ENCODE measurements around the gene PRB2. TPM values are rescaled to one million over a fixed set of nuclear protein-coding genes. Genes with fewer than 3 reads are reported as not detected.
A peak's percentile ranks its signal among the peaks of the same experiment; 100 is the strongest.
"Not testable (repeated sequence)": the region's sequence is repeated elsewhere in the genome, so short reads cannot be mapped to it uniquely, and the experiment has no call there.

PRB2 gene
- total RNA-seq (2014; rRNA removed; shearing (Covaris generic)) = not detected in 2 replicates

DNA sequence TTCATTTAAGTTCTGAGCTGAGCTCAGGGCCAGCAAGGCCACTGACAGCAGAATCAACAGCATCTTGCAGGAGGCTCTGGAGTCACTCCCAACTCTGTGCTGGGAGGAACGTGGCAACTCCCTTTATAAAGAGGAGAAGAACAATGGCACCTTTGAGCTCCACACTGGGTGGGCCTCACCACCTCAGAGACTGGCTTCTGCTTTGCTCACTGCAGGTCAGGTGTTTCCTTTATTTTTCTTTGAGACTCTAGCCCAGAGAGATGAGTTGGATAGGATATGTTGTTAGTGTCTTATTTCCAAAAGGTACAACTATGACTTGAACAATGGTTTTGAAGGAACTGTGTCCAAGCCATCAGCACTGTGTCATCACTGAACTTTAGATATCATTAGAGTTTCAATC is at the start of gene PRB2:
Gene PRB2, minus strand, starts transcription at position 101 of the 400 bp plus-strand sequence. Its CDS starts 38 bp downstream, at position 63.
- not testable (repeated sequence) for H3K4me3 ChIP-seq (ENCODE audit: insufficient read depth, low read depth, low read length)

DNA sequence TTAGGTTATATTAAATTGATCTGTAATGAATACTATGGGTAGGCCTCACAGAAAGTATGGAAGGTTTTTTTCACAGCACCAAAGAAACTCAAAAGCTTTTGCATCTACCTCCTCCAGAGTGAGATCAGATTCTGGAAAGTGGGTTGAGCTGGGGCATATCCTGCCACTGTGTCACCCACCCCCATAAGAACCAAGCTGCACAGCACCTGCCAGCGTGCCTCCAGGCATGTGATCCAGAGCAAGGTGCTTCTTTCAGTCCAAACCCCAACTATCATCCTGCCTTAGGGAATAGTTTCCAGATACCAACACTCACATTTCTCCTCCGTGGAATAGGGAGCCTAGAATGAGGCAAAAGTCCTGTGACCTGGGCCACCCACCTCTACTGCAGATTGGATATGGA is 42.6 kb upstream of the PRB2 start:
- Histone ChIP-seq H3K27me3 (ENCODE audit: control insufficient read depth, insufficient read depth, low read length) (no peaks in the 10 kb centered on the region), H3K36me3 (replicated peaks; ENCODE audit: control insufficient read depth, insufficient read depth, low read length) (no peaks in the 10 kb centered on the region), H3K4me3 (ENCODE audit: insufficient read depth, low read depth, low read length) (no peak overlapping the region)
- DNase-seq = no peak

More for the DNA sequence above, at the start of gene PRB2:
- H3K27me3 ChIP-seq (ENCODE audit: control insufficient read depth, insufficient read depth, low read length); DNase-seq; H3K36me3 ChIP-seq (replicated peaks; ENCODE audit: control insufficient read depth, insufficient read depth, low read length): not testable (repeated sequence)

DNA sequence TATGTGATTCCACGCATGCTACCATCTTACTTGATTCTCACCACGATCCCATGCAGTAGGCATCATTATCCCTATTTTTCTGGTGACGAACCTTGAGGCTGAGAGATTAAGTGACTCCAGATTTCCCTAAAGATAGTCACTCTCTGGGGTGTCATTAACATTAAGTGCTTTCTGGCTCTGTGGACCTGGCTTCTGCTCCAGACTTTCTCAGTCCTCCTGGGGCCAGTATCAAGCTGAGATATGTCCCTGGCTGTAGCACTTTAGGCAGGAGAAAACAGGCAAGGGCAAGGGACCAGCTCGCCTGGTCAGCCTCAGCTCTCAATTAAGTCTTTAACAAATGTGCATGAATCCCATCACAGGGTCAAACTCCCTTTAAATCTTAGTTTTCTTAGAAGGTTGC is 38.3 kb upstream of the PRB2 start:
- Histone ChIP-seq H3K4me3 (ENCODE audit: insufficient read depth, low read depth, low read length) (no peak overlapping the region), H3K36me3 (replicated peaks; ENCODE audit: control insufficient read depth, insufficient read depth, low read length) (no peaks in the 10 kb centered on the region)
- DNase-seq = no peak

DNA sequence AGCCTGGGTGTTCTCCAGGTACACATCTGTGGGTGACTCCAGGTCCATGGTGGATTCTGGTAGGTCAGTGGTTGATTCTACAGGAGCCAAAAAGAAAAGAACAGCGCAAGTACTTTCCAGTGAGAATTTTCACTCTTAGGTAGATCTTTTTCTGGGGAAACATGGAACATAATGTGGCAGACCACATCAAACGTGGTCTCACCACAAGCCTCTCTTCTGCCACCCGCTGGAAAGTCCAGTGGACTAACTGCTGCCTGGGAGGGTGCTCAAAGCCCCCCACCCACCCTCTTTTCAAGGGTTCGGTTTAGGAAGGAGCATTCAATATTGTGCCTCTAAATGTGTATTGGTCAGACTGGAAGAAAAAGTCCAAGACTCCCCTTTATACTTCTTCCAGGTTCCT is 36.1 kb upstream of the PRB2 start:
- no peaks in the 10 kb centered on the region for H3K27me3 ChIP-seq (ENCODE audit: control insufficient read depth, insufficient read depth, low read length)
- H3K36me3 ChIP-seq (replicated peaks; ENCODE audit: control insufficient read depth, insufficient read depth, low read length) = no peaks in the 10 kb centered on the region
- no peak for DNase-seq

More for the DNA sequence above, 38.3 kb upstream of the PRB2 start:
- H3K27me3 ChIP-seq (ENCODE audit: control insufficient read depth, insufficient read depth, low read length) = no peaks in the 10 kb centered on the region

DNA sequence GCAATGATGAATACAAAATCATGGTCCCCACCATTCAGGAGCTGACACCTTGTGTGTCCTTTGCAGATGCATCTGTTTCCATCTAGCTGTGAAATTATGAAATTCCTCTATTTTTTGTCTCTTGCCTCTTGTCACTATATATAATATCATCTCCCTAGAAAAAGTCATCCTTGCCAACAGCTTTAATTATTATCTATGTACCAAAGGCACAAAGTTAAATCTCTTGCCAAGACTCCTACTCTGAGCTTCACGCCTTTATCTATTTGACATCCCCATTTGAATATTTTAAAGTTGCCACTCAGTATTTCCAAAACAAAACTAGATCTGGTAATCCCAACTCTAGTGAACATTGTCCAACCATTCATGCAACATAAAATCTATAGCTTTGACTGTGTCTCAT is 32.0 kb upstream of the PRB2 start:
- H3K27me3 ChIP-seq (ENCODE audit: control insufficient read depth, insufficient read depth, low read length) = no peaks in the 10 kb centered on the region
- no peaks in the 10 kb centered on the region for H3K36me3 ChIP-seq (replicated peaks; ENCODE audit: control insufficient read depth, insufficient read depth, low read length)
- H3K4me3 ChIP-seq (ENCODE audit: insufficient read depth, low read depth, low read length) = no peak overlapping the region
- no peak for DNase-seq

More for the DNA sequence above, 36.1 kb upstream of the PRB2 start:
- no peak overlapping the region for H3K4me3 ChIP-seq (ENCODE audit: insufficient read depth, low read depth, low read length)

DNA sequence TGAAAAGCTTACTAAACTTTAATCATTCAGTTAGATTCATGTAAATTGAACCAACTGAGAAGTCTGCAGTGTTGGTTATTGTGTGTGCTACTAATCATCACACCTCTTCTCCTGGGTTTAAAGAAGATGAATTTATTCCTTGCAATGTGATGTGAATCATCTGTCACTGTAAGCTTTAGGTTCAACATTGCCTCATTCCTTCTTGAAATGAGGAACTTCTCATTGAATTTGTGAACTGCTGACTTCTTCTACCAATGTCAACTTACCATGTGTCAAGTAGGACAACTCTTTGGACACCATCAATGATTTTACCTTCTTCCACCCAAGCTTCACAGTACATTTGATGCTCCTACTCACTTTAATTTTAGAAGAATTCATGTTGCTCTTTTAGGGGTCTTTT is 17.4 kb upstream of the PRB2 start:
- H3K27me3 ChIP-seq (ENCODE audit: control insufficient read depth, insufficient read depth, low read length) = no peaks in the 10 kb centered on the region
- H3K4me3 ChIP-seq (ENCODE audit: insufficient read depth, low read depth, low read length) = no peak overlapping the region
- no peak for DNase-seq
- no peaks in the 10 kb centered on the region for H3K36me3 ChIP-seq (replicated peaks; ENCODE audit: control insufficient read depth, insufficient read depth, low read length)

DNA sequence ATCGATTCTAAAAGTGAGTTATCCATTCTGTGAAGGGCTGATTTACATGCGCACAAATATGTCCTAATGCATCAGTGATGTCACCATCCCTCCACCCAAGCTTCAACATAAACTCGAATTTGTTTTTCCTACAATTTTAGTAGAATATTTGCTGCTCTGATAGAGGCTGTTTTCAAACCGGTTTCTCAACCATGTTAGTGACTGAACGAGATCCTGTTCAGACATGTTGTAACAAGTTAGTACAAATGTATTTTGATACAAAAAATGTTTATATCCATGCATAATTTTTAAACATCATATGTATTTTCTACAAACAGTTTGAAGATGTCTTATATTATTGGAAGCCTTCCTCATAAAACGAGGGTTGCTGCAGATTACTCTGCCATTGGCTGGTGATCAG is 12.7 kb upstream of the PRB2 start:
- DNase-seq = no peak
- H3K4me3 ChIP-seq (ENCODE audit: insufficient read depth, low read depth, low read length) = no peak overlapping the region
- no peaks in the 10 kb centered on the region for H3K27me3 ChIP-seq (ENCODE audit: control insufficient read depth, insufficient read depth, low read length)
- H3K36me3 ChIP-seq (replicated peaks; ENCODE audit: control insufficient read depth, insufficient read depth, low read length) = no peaks in the 10 kb centered on the region

DNA sequence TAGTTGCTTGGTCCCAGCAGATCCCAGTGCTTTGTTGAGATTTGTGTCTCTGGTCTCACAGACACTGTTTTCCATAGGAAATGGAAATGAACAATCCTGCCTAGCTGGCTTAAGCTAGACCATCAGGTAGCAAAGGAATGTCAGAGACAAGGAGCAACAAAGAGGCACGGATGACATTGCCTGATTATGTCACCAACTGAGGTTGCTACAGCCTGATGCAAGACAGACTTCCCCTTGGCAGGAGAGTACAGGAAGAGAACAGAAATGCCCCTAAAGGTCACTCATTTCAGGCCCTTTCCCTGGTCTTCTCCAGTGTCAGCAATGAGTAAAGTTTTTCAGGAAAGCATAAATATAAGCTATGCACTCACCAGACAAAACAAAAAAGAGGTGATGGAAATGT is 2.0 kb upstream of the PRB2 start:
- no peak for DNase-seq
- H3K4me3 ChIP-seq (ENCODE audit: insufficient read depth, low read depth, low read length) = no peak overlapping the region
- H3K36me3 ChIP-seq (replicated peaks; ENCODE audit: control insufficient read depth, insufficient read depth, low read length) = no peaks in the 10 kb centered on the region
- no peaks in the 10 kb centered on the region for H3K27me3 ChIP-seq (ENCODE audit: control insufficient read depth, insufficient read depth, low read length)

DNA sequence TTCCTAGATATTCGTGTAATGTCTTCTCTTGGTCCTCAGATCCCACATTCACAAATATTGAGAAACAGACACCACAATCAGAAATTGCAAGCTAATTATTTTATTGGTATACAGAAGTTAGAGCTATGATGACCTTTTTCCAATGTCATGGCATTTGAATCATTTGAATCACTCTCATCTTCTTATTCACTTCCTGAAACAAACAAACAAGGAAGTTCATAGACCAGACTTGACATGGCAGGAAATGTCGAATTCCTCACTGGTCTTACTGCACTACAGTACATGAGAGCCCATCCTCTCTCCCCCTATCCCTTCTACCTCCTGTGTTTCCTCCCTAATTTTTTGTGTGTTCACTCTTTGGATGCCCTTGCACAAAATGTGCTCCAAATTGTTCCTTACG is 3.9 kb downstream of the PRB2 start:
- not testable (repeated sequence) for H3K36me3 ChIP-seq (replicated peaks; ENCODE audit: control insufficient read depth, insufficient read depth, low read length); H3K4me3 ChIP-seq (ENCODE audit: insufficient read depth, low read depth, low read length); DNase-seq

DNA sequence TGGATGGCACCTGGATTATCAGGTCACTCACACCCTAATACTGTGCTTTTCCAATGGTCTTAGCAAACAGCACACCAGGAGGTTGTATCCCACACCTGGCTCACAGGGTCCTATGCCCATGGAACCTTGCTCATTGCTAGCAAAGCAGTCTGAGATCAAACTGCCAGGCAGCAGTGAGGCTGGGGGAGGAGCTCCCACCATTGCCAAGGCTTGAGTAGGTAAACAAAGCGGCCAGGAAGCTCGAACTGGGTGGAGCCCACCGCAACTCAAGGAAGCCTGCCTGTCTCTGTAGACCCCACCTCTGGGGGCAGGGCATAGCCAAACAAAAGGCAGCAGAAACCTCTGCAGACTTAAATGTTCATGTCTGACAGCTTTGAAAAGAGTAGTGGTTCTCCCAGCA is 17.9 kb downstream of the PRB2 start:
- not testable (repeated sequence) for DNase-seq; H3K36me3 ChIP-seq (replicated peaks; ENCODE audit: control insufficient read depth, insufficient read depth, low read length); H3K27me3 ChIP-seq (ENCODE audit: control insufficient read depth, insufficient read depth, low read length); H3K4me3 ChIP-seq (ENCODE audit: insufficient read depth, low read depth, low read length)

More for the DNA sequence above, 3.9 kb downstream of the PRB2 start:
- not testable (repeated sequence) for H3K27me3 ChIP-seq (ENCODE audit: control insufficient read depth, insufficient read depth, low read length)

DNA sequence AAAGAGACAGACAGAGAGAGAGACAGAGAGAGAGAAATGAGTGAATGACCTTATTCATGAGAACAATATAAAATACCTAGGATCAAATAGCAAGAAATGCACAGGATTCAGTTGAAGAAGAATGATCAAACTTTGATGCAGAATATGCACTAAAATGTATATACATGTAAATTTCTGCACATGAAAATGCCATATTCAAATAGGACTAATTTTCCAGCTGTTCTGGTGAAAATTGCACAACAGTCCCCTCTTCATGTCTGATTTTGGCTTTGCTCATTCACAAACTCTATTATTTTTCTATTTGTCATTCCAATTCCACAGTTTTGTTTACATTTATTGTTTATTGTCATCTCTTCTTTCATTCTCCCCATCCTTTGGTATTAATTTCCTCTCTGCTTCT is 34.2 kb downstream of the PRB2 start:
- DNase-seq = no peak
- Histone ChIP-seq H3K36me3 (replicated peaks; ENCODE audit: control insufficient read depth, insufficient read depth, low read length) (no peaks in the 10 kb centered on the region), H3K27me3 (ENCODE audit: control insufficient read depth, insufficient read depth, low read length) (no peaks in the 10 kb centered on the region), H3K4me3 (ENCODE audit: insufficient read depth, low read depth, low read length) (no peak overlapping the region)

DNA sequence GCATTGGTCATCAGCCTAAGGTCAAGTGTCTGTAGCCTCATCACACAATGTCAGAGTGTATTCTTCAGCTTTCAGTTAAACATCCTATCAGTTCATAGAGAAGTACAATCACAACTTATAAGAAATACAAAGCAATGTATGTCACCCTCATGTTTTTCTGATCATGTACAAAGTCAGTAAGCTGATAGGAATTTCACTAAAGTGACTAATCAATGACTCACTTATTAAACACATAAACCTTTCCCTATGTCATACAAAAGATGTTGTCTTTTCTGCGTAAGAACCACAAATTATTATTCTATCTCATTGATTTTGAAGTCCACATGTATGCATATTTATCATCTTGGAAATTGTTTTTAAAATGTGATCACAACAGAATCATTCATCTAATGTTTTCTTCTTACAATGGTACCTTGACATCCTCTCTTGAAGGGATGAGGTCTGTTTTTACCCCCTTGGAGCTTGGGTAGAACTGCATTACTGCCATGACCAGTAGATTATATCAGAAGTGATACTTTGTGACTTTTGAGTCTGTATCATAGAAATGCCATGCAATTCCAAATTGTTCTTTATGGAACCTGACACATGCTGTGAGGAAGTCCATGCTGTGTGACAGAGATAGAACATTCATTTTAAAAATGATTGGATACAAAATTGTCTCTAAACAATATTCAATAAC is 35.0 kb downstream of the PRB2 start:
- not testable (repeated sequence) for H3K36me3 ChIP-seq (replicated peaks; ENCODE audit: control insufficient read depth, insufficient read depth, low read length); H3K4me3 ChIP-seq (ENCODE audit: insufficient read depth, low read depth, low read length); H3K27me3 ChIP-seq (ENCODE audit: control insufficient read depth, insufficient read depth, low read length); DNase-seq

DNA sequence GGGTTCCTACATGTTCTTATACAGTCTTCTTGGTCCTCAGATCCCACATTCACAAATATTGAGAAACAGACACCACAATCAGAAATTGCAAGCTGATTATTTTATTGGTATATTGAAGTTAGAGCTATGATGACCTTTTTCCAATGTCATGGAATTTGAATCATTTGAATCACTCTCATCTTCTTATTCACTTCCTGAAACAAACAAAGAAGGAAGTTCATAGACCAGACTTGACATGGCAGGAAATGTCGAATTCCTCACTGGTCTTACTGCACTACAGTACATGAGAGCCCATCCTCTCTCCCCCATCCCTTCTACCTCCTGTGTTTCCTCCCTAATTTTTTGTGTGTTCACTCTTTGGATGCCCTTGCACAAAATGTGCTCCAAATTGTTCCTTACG is 43.6 kb downstream of the PRB2 start:
- DNase-seq; H3K4me3 ChIP-seq (ENCODE audit: insufficient read depth, low read depth, low read length); H3K27me3 ChIP-seq (ENCODE audit: control insufficient read depth, insufficient read depth, low read length); H3K36me3 ChIP-seq (replicated peaks; ENCODE audit: control insufficient read depth, insufficient read depth, low read length): not testable (repeated sequence)

DNA sequence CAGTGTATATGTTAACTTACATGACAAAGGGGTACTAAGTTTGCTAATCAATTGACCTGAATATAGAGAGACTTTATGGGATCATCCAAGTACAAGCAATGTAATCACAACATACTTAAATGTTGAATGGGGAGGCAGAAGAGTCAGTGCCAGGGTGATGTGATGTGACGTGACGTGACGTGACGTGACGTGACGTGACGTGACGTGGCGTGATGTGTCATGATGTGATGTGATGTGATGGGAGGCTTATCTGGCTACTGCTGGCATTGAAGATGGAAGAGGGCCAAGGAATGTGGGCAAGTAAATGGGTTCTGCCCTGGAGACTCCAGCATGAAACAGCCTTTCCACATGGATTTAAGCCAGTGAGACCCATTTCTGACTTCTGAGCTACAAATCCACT is 46.9 kb downstream of the PRB2 start:
- Histone ChIP-seq H3K4me3 (ENCODE audit: insufficient read depth, low read depth, low read length) (no peak overlapping the region), H3K36me3 (replicated peaks; ENCODE audit: control insufficient read depth, insufficient read depth, low read length) (no peaks in the 10 kb centered on the region), H3K27me3 (ENCODE audit: control insufficient read depth, insufficient read depth, low read length) (no peaks in the 10 kb centered on the region)
- DNase-seq = no peak

DNA sequence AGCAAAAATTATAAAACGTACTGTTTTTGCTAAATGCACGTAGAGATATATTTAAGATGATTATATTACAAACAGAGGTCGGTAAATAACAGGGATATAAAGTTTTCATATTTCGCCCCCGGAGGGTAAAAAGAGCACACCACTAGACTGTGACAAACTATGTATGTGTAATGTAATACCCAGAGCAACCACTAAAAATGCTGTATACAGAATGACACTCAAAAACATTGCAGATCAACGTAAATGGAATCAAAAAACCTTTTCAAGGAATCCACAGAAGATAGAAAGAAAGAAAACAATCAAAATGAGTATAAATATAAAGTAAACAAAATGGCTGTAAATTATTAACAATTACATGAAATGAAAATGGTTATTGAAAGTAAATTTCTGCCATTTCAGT is 47.6 kb downstream of the PRB2 start:
- no peaks in the 10 kb centered on the region for H3K36me3 ChIP-seq (replicated peaks; ENCODE audit: control insufficient read depth, insufficient read depth, low read length)
- no peak overlapping the region for H3K4me3 ChIP-seq (ENCODE audit: insufficient read depth, low read depth, low read length)
- no peaks in the 10 kb centered on the region for H3K27me3 ChIP-seq (ENCODE audit: control insufficient read depth, insufficient read depth, low read length)
- DNase-seq = peak; percentile 9

DNA sequence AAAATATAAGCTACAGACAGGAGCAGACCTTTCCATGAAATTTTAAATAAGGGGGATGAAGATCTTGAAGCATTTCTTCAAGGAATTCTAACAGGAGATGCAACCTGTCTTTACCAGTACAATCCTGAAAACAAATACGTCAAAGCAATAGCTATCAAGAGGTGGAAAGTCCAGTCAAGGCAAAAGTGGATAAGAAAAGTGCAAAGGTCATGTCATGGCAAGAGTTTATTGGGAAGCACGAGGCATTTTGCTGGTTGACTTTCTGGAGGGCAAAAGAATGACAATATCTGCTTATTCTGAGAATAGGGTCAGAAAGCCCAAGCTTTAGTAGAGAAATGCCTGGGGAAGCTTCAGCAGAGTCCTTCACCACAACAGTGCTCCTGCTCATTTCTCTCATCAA is 50.9 kb downstream of the PRB2 start:
- H3K27me3 ChIP-seq (ENCODE audit: control insufficient read depth, insufficient read depth, low read length) = no peaks in the 10 kb centered on the region
- H3K36me3 ChIP-seq (replicated peaks; ENCODE audit: control insufficient read depth, insufficient read depth, low read length) = no peaks in the 10 kb centered on the region
- H3K4me3 ChIP-seq (ENCODE audit: insufficient read depth, low read depth, low read length) = no peak overlapping the region
- no peak for DNase-seq
